ENCODE data around the gene UBE3D.

The UBE3D gene

DNA sequence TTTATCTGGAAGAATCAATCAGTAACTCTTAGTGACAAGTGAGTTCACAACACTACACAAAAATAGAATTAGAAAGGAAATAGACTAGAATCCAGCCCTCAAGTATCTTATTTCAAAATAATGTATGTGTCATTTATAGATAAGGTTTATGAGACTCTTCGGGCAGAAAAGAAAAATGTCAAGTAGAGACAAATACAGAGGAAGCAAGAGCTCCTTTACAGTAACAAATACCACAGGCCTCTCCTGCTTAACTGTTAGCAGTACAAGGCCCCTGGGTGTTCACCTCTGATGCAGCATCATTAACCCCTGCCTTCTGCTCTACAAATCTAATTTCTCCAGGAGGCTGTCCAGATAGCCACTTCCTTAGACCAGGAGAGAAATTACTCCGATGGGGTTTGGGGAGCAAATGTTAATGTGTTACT lies 76.7 kb downstream of the UBE3D start (continued):
- TF ChIP-seq, protein P1, sequence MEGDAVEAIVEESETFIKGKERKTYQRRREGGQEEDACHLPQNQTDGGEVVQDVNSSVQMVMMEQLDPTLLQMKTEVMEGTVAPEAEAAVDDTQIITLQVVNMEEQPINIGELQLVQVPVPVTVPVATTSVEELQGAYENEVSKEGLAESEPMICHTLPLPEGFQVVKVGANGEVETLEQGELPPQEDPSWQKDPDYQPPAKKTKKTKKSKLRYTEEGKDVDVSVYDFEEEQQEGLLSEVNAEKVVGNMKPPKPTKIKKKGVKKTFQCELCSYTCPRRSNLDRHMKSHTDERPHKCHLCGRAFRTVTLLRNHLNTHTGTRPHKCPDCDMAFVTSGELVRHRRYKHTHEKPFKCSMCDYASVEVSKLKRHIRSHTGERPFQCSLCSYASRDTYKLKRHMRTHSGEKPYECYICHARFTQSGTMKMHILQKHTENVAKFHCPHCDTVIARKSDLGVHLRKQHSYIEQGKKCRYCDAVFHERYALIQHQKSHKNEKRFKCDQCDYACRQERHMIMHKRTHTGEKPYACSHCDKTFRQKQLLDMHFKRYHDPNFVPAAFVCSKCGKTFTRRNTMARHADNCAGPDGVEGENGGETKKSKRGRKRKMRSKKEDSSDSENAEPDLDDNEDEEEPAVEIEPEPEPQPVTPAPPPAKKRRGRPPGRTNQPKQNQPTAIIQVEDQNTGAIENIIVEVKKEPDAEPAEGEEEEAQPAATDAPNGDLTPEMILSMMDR (tag by site-specific recombination; IDR thresholded peaks at IDR 0.05) = no peak
- TF ChIP-seq ZNF473 (tag by site-specific recombination; IDR thresholded peaks at IDR 0.05) = no peak
- TF ChIP-seq ZSCAN16 (tag by site-specific recombination; IDR thresholded peaks at IDR 0.05) = no peak
- TF ChIP-seq, protein P2, sequence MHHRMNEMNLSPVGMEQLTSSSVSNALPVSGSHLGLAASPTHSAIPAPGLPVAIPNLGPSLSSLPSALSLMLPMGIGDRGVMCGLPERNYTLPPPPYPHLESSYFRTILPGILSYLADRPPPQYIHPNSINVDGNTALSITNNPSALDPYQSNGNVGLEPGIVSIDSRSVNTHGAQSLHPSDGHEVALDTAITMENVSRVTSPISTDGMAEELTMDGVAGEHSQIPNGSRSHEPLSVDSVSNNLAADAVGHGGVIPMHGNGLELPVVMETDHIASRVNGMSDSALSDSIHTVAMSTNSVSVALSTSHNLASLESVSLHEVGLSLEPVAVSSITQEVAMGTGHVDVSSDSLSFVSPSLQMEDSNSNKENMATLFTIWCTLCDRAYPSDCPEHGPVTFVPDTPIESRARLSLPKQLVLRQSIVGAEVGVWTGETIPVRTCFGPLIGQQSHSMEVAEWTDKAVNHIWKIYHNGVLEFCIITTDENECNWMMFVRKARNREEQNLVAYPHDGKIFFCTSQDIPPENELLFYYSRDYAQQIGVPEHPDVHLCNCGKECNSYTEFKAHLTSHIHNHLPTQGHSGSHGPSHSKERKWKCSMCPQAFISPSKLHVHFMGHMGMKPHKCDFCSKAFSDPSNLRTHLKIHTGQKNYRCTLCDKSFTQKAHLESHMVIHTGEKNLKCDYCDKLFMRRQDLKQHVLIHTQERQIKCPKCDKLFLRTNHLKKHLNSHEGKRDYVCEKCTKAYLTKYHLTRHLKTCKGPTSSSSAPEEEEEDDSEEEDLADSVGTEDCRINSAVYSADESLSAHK (tag by site-specific recombination; IDR thresholded peaks at IDR 0.05) = no peak
- TF ChIP-seq ZNF211 (tag by site-specific recombination; IDR thresholded peaks at IDR 0.05; ENCODE audit: low read depth) = no peak

DNA sequence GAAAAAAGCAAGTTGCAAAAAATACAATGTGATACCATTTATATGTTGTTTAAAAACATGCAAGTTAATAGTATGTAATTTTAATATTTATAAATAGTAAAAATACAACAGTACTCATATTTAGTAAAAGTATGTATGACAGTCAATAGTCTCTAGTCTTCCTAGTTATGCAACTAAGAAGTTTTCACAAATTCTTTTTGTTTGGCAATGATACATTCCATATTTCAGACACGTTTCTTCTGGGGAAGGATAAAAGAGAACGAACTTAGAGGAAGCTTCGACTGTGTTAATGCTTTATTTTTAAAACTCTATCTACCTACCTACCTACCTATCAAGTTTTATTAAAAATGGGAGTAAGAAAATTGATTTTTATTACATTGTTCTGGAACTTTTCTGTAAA lies 77.7 kb downstream of the UBE3D start:
- CTCF ChIA-PET = interaction anchor here (0.7 to 1.1 kb wide), 2 partner anchors 77 to 201 kb away, joined by 3 to 4 read pairs; partner anchors contain the start of gene UBE3D
- H3K36me3 ChIP-seq (ENCODE audit: control insufficient read depth in 2 of 2, insufficient read depth in 1 of 2, low read length in 2 of 2) = no peaks in the 10 kb centered on the region

GRCh38 chr6:82987416-82987815 lies 78.2 kb downstream of the UBE3D start:
- H3K4me3 ChIP-seq (ENCODE audit: low read depth, low read length) = no peak overlapping the region
- H3K4me1 ChIP-seq (ENCODE audit: control insufficient read depth, insufficient read depth, low read length) = peaks cover 12% of the 10 kb centered on the region
- TF ChIP-seq ZNF112 (tag by site-specific recombination; IDR thresholded peaks at IDR 0.05) (no peak), ZNF654 (tag by site-specific recombination; IDR thresholded peaks at IDR 0.05; ENCODE audit: low read depth) (no peak), WT1 (tag by site-specific recombination; IDR thresholded peaks at IDR 0.05) (no peak), ZFP41 (tag by site-specific recombination; IDR thresholded peaks at IDR 0.05; ENCODE audit: borderline replicate concordance) (no peak), ZNF580 (tag by site-specific recombination; IDR thresholded peaks at IDR 0.05) (no peak), ZNF626 (tag by site-specific recombination; IDR thresholded peaks at IDR 0.05) (no peak), ZNF624 (tag by site-specific recombination; IDR thresholded peaks at IDR 0.05) (no peak), ZSCAN16 (tag by site-specific recombination; IDR thresholded peaks at IDR 0.05) (no peak), KLF7 (tag by site-specific recombination; IDR thresholded peaks at IDR 0.05; ENCODE audit: borderline replicate concordance) (no peak), MZF1 (tag by site-specific recombination; IDR thresholded peaks at IDR 0.05; ENCODE audit: borderline replicate concordance) (no peak), ZFP37 (tag by site-specific recombination; IDR thresholded peaks at IDR 0.05) (no peak)
- H3K9me3 ChIP-seq (ENCODE audit: control insufficient read depth, insufficient read depth, low read depth, low read length) = no peaks in the 10 kb centered on the region
- H3K36me3 ChIP-seq (ENCODE audit: control insufficient read depth in 2 of 2, insufficient read depth in 1 of 2, low read length in 2 of 2) = no peaks in the 10 kb centered on the region
- POLR2A ChIA-PET = no interaction called here
- CTCF ChIA-PET = interaction anchor here (0.7 kb wide), 1 partner anchor 200 kb away, joined by 4 read pairs; no protein-coding TSS in a partner anchor
- H3K27ac ChIP-seq (ENCODE audit: extremely low read depth, low read depth, low read length) = no peak overlapping the region

More for the DNA sequence above, 77.7 kb downstream of the UBE3D start:
- POLR2A ChIA-PET = no interaction called here
- no peaks in the 10 kb centered on the region for H3K9me3 ChIP-seq (ENCODE audit: control insufficient read depth, insufficient read depth, low read depth, low read length)
- peaks cover 12% of the 10 kb centered on the region for H3K4me1 ChIP-seq (ENCODE audit: control insufficient read depth, insufficient read depth, low read length)
- TF ChIP-seq ZNF48 (tag by site-specific recombination; IDR thresholded peaks at IDR 0.05) (no peak), ZNF184 (tag by site-specific recombination; IDR thresholded peaks at IDR 0.05) (no peak), ZNF133 (tag by site-specific recombination; IDR thresholded peaks at IDR 0.05) (no peak), ZFP41 (tag by site-specific recombination; IDR thresholded peaks at IDR 0.05; ENCODE audit: borderline replicate concordance) (no peak), ZSCAN18 (tag by site-specific recombination; IDR thresholded peaks at IDR 0.05) (no peak), ZNF558 (tag by site-specific recombination; IDR thresholded peaks at IDR 0.05) (no peak)
- TF ChIP-seq, protein P3, sequence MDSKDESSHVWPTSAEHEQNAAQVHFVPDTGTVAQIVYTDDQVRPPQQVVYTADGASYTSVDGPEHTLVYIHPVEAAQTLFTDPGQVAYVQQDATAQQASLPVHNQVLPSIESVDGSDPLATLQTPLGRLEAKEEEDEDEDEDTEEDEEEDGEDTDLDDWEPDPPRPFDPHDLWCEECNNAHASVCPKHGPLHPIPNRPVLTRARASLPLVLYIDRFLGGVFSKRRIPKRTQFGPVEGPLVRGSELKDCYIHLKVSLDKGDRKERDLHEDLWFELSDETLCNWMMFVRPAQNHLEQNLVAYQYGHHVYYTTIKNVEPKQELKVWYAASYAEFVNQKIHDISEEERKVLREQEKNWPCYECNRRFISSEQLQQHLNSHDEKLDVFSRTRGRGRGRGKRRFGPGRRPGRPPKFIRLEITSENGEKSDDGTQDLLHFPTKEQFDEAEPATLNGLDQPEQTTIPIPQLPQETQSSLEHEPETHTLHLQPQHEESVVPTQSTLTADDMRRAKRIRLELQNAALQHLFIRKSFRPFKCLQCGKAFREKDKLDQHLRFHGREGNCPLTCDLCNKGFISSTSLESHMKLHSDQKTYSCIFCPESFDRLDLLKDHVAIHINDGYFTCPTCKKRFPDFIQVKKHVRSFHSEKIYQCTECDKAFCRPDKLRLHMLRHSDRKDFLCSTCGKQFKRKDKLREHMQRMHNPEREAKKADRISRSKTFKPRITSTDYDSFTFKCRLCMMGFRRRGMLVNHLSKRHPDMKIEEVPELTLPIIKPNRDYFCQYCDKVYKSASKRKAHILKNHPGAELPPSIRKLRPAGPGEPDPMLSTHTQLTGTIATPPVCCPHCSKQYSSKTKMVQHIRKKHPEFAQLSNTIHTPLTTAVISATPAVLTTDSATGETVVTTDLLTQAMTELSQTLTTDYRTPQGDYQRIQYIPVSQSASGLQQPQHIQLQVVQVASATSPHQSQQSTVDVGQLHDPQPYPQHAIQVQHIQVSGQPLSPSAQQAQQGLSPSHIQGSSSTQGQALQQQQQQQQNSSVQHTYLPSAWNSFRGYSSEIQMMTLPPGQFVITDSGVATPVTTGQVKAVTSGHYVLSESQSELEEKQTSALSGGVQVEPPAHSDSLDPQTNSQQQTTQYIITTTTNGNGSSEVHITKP (tag by site-specific recombination; IDR thresholded peaks at IDR 0.05) = no peak
- no peak overlapping the region for H3K27ac ChIP-seq (ENCODE audit: extremely low read depth, low read depth, low read length)
- no peak overlapping the region for H3K4me3 ChIP-seq (ENCODE audit: low read depth, low read length)

Measured in HEK293 (cell line).